Stimulated activated CD4-positive, alpha-beta T cell treated with anti-CD3 and anti-CD28 coated beads, Interleukin-1b, Interleukin-23, amount 100 ng/mL, for 4 hours (primary cell): ENCODE measurements around the gene ROR2.

Source experiments
- DNase-seq, 2 donors: peaks; one replicate each; pipeline ENCODE4 v3.0.0-alpha.2; 2020; ENCODE audit warnings: low read depth in 2 of 2

The ROR2 gene

DNA sequence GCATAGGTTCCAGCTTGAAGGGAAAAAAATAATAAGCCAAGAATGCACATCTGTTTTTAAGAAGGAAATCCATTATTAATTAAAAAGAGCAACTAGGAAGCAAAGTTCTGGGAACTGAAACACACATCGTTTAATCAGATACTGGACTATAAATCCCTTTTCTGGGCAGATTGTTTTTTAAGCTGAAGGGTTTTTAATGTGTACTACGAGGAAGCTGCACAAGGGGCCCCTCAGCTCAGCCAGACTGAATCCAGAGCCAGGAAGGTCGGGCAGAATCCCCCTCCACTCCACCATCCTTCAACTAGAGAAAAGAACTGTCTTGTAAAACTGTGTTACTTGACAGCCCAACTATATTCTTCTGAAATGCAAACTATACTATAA lies 49.2 kb downstream of the ROR2 start:
- no peak for DNase-seq

GRCh38 chr9:91900055-91900796 lies 49.8 kb downstream of the ROR2 start:
- DNase-seq = no peak

- no peak for DNase-seq
These were observed 50.4 kb downstream of the ROR2 start for GRCh38 chr9:91899594-91899993.

- no peak for DNase-seq
These were observed 50.8 kb downstream of the ROR2 start for GRCh38 chr9:91899219-91899563.

DNA sequence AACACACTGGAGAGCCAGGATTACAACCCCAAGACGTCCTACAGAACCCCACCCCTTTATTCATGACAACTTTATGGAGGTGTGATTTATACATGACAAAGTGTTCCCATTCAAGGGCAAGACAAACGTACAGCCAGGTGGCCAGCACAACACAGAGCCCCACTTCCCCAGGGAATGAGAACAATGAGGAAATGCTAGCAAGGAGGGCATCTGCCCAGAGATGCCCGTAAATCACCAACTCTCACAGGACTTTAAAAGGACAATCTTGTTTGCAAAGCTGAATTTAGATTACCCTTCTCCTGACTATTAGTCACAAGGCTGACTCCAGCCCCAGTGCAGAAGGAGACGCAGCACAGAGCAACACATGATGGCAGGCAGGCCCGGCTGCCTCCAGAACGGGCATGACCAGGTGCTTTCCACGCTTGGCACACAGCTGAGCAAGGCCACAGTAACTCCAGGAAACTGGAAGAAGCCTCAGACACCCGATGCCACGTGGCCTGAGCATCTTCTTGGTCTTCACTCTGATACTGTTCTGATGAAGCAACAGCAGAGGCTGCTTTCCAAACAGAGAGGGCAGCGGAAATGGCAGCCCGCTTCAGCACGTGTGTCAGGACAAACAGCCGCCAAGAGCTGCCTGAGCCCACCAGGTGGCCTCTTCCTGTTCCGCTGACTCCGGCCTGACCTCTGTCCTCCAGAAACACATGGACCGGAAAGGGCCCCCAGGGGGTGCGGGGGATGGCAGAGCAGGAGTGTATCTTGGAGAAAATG lies 51.4 kb downstream of the ROR2 start:
- DNase-seq = no peak

GRCh38 chr9:91897201-91897600 lies 52.8 kb downstream of the ROR2 start:
- DNase-seq = no peak

GRCh38 chr9:91896513-91897121 lies 53.4 kb downstream of the ROR2 start:
- DNase-seq = no peak

DNA sequence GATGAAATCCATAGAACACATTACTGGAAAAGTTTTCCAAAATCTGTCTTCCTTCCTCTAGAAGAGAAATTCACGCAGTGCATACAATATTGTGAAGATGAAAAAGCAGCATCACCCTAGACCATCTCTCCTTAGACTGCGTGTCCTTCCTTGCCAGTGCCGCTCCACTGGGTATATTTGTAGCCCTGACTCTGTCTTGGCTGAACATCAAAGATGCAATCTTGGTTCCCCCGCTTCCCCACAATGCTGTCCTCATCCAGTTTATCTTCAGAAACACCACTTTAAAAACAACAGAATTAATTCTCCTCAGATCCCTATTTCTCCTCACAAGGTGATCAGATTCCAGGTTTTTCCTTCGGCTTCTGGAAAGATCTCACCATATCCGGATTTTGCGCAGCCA lies 53.9 kb downstream of the ROR2 start:
- DNase-seq = no peak

- DNase-seq = no peak
These were observed 55.5 kb downstream of the ROR2 start for GRCh38 chr9:91894536-91894935.

GRCh38 chr9:91894023-91894422 lies 56.0 kb downstream of the ROR2 start:
- no peak for DNase-seq

DNA sequence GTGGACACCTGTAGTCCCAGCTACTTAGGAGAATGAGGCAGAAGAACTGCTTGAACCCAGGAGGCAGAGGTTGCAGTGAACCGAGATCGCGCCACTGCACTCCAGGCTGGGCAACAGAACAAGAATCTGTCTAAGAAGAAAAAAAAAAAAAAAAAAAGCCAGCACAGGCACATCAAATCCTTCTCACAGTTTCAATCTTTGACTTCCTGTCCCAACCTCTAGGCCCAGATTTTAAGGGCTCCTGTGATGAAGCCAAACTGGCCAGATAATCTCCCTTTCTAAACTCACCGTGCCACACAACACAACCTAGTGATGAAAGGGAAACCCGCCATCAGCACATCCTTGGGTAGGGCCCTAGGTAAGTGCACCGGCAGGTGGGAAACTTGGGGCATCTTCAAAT lies 58.1 kb downstream of the ROR2 start:
- DNase-seq = no peak

DNA sequence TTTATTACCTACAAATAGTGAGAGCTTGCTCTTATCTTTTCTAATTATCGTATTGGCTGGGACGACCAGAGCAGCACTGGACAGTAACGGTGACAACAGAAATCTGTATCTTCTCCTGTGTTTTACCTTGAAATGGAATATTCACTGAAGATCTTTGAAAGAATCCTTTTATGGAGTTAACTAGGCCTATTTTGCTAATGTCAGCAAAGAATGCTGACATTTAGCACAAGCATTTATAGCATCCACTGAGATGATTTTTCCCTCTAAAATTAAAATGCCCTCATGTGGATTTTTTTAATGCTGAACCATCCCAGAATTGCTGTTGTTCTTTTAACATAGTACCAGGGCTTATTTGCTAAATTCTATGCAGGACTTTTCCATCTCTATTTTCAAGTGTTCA lies 59.4 kb downstream of the ROR2 start:
- no peak for DNase-seq

DNA sequence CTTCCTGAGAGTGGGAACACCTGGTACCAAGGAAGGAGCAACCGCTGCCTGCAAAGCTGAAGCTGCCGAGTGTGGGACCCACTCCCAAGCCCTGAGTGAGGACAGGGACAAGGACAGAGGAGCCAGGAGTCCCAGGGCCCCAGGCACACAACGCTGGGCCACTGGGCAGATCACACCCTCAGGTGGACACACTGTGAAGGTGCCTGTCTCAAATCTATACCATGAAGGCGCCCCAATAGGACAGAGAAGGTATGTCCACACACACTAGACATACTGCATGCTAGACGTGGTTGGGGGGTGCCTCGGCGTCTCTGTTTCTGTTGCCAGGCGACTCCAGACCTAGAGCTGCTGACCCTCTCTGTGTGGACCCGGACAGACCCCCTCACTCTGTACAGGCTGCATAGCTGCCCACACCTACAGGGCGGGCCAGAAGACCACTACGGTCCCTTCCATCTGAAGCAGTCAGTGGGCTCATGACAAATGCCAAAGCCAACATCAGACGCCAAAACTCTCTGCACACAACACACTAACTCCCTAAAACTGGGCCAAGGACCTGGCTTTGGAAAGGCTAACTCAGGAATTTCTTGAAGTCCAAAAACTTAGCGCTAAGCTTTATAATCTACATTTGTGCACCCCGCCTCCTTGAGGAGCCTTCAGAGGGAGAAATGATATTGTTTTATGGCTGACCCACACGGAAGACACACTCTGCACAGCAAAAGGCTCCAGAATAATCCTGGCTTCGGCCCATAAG lies 60.7 kb downstream of the ROR2 start:
- DNase-seq = no peak

DNA sequence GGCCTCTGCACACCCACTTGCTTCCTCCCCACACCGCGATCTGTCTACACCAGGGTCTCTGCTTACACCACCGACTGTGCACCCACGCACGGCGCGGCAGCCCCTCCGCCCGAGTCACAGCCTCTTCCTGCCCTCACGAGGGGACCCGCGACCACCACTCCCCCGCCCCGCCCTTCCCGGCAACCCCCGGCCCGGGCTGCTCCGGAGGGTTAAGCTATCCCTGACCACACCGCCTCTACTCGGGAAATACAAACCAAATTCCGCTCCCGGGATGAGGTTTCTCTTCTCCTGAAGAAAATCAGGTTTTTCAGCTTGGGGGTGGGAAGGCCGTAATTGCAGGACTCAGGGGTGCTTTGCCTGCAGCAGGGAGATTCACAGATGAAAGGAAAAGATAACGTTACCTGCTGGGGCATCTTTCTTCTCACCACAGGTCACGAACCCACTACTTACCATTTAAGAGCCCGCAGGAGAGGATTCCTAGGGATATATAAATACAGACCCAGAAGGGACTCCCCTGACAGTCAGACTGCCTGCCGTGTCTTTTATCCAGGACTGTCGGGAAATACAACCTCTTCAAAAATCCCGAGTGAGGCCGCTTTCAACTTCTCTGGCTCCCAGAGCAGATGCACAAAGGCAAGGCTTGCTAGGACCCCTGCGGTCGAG lies 63.5 kb downstream of the ROR2 start:
- DNase-seq = no peak

DNA sequence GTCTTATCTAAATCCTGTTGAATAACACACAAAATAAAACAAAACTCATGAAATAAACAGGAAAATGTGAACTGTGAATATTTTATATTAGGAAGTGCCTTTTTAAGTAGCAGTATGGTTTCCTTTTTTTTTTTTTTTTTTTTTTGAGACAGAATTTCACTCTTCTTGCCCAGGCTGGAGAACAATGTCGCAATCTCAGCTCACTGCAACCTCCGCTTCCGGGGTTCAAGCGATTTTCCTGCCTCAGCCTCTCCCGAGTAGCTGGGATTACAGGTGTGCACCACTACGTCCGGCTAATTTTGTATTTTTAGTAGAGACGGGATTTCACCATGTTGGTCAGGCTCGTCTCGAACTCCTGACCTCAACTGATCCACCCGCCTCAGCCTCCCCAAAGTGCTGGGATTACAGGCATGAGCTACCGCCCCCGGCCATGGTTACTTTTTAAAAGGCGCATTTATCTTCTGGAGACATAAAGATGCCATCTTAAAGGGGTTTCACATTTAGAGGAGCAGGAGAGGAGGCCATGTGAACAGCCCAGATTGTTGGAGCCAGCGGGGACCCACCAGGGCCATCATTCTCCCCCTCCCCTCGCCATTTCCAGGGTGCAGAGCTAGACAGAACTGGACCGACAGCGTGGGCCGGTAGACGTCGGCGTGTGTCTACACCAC lies 64.1 kb downstream of the ROR2 start:
- DNase-seq = no peak

GRCh38 chr9:91884696-91885687 lies 65.0 kb downstream of the ROR2 start:
- no peak for DNase-seq

GRCh38 chr9:91884153-91884552 lies 65.9 kb downstream of the ROR2 start:
- no peak for DNase-seq

DNA sequence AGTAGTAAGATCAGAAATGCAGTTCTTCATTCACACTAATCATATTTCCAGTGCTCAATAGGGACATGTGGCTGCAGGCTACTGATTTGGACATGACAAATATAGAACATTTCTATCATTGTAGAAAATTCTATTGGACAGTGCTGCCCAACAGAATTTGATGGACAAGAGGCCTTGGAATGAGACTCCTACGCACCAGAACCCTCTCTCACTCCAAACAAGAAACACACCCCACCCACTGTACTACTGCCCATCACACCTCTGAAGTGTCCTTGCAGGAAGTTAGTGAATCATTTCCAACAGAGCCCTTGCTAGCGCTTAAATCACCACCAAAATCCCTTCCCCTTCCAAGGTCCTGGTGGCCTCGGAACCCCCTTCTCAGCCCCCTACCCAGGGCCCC lies 66.5 kb downstream of the ROR2 start:
- DNase-seq = no peak

GRCh38 chr9:91882627-91883026 lies 67.4 kb downstream of the ROR2 start:
- no peak for DNase-seq

DNA sequence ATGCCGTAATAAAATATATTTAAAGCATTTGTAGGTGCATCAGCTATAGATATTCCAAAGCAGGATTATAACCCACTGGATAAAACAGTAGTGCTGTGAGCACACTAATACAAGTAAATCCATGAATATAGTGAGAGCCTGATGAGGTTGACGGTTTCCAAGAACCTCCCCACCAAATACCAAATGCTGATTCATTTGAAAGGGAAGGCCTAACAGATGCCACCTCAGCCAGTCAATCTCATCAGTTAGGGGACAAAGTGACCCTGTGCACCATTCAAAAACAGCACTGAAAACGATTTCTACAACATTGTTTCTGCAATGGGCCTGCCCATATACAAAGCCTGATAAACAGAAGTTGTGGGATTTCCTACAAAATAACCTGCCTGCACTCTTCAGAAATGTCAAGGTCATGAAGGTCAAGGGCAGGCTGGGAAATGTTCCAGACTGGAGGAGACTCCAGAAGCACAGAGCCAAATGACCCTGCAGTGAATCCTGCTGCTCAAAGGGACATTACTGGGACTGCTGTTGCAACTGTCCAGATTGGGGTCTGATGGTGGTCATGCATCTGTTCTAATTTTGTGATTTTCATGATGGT lies 69.6 kb downstream of the ROR2 start:
- no peak for DNase-seq
